Measurements from ENCODE around the gene ZNF283.
"Not testable (repeated sequence)": the region's sequence is repeated elsewhere in the genome, so short reads cannot be mapped to it uniquely, and the experiment has no call there.

Gene ZNF283

DNA sequence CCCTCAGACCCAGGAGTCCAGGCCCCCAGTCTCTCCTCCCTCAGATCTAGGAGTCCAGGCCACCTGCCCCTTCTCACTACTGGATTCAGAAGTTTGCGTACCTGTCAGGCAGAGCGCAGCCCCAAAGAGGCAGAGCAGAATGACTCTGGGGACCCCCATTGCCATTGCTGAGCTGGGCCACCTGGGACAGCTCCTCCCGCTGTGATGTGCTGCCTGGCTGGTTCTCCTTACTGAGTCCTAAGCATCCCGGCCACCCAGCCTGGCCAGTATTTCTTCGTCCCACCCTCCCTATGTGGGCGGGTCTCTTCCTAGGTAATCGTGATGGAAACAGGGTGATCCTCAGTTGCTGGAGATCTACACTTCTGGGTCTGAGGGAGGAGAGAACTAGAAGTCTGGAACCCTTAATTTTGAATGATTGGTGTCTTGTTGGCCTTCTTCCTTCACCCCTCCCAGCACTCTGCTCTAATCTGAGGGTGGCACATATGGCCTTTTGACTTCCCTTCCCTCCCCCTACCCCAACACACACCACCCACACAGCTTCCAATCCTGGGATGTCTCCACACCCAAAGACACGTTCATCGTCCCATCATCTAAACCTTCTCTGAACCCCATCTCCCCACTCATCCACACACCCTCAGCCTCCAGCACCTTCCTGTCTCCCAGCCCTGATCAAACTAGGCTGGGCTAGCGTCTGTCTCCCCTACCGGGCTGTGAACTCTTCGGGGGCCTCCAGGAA, 24.7 kb upstream of the ZNF283 start, which contains the start of gene LYPD5:
Gene LYPD5 (minus strand): TSS at position 232 of the 736 bp plus-strand sequence. CDS start 67 bp downstream, at position 165.
- no peak for DNase-seq

DNA sequence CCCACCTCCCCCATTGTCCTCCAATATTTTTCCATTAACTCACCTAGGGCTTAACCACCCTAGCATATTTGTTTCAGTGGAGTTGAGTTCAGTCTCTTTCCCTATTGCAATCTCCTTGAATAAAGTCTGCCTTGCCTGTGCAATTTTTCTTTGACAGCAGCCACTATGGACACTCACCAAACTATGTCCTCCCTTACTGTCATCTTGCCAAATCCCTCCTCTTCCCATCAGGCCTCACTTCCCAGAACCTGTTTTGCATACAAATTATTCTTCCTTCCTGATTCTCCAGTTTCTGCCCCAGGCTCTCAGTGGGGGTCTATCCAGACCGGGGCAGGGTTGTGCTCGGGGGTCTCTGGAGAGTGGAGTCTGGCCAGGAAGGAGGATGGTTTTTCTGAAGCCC, 22.7 kb upstream of the ZNF283 start:
- no peak for DNase-seq

DNA sequence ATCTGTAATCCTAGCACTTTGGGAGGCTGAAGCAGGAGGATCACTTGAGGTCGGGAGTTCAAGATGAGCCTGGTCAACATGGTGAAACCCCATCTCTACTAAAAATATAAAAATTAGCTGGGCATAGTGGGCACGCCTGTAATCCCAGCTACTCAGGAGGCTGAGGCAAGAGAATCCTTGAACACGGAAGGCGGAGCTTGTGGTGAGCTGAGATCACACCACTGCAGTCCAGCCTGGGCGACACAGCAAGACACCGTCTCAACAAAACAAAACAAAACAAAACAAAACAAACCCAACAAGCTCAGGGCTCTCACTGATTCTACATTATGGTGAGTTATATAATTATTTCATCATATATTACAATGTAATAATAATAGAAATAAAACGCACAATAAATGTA, 20.7 kb upstream of the ZNF283 start:
- DNase-seq = not testable (repeated sequence)

DNA sequence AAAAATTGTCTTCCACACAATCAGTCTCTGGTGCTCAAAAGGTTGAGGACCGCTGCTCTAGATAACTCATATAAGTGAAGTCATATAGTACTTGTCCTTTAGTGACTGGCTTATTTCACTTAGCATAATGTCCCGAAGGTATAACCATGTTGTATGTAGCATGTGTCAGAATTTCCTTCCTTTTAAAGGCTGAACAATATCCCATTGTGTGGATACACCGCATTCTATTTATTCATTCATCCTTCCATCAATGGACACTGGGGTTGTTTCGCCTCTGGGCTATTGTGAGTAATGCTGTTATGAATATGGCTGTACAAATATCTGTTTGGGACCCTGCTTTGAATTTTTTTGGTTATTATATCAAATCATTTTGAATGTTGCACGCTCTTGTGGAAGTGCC, 20.3 kb upstream of the ZNF283 start:
- no peak for DNase-seq

DNA sequence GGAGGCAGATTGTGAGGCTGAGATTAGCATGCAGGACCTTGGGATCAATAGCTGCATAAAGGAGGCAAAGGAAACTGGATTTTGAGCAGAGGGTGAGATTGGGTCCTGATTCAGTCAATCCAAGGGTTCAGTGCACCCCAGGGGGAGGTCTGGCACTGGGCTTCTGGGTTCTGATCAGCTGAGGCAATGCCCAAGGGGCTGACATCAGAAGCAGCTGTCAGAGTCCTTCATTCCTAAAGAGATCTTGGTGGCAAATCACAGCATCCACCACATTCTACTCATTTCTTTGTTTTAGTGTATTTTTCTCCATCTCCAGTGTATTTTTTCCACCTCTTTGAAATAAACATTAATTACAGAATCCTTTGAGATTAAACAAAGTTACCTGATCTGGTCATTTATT, 19.5 kb upstream of the ZNF283 start:
- DNase-seq = no peak

DNA sequence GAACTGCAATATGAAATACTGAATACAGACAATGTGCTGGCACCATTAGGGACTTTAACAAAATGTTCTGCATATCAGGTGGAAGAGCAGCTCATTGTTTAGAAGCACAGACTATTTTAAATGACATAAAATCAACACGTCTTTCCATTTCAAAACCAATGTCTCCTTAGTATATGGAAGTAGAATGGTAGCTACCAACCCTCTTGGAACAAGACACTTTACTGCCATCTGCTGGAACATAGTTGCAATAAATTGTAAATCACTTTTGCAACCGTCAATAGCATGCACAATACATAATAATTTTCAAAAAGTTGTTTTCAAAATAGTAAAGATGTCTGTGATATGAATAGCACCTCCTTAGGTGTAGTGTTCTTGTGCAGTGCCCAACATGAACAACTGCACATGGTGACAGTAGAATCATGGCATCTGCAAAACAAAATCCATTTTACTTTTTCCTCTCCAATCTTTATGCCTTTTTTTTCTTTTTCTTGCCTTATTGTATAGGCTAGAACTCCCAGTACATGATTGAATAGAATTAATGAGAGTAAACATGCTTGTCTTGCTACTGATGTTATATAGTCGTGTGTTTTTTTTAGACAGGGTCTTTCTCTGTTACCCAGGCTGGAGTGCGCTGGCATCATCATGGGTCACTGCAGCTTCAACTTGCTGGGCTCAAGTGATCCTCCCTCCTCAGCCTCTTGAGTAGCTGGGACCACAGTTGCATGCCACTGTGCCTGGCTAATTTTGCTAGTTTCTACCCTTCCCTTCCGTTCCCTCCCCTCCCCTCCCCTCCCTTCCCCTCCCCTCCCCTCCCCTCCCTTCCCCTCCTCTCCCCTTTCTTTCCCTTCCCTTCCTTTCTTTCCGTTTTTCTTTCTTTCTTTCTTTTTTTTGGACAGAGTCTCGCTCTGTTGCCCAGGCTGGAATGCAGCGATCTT, 17.1 kb upstream of the ZNF283 start:
- peak; percentile 45 for DNase-seq

DNA sequence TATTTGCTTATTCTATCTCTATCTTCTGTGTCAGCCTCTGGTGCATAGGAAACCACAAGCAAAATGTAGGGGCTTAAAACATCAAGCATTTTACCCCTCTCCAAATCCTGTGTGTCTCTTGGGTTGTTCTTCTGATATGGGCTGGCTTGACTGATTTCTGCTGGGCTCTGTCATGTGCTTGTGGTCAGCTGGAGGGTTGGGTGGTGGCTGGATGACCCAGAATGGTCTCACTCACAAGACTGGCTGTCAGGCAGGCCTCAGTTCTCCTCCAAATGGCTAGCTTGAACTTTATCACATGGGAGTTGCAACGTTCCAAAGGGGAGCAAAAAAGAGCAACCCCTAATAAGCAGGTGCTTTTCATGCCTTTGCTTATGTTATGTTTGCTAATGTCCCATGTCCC, 15.3 kb upstream of the ZNF283 start:
- no peak for DNase-seq

DNA sequence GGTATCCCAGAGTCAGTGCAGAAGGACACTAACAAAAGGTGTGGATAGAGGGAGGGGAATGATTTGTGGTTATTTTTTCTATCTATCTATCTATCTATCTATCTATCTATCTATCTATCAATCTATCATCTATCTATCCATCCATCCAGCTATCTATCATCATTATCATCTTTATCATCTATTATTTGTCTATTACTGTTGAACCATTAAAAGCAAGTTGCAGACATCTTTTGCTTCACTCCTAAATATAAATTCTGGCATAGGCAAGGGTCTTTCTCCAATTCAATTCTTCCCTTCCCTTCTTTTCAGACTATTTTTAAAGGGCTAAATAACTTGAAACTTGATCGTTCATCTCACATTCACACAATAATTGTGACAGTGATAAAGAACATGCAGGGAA, 14.9 kb upstream of the ZNF283 start:
- no peak for DNase-seq

DNA sequence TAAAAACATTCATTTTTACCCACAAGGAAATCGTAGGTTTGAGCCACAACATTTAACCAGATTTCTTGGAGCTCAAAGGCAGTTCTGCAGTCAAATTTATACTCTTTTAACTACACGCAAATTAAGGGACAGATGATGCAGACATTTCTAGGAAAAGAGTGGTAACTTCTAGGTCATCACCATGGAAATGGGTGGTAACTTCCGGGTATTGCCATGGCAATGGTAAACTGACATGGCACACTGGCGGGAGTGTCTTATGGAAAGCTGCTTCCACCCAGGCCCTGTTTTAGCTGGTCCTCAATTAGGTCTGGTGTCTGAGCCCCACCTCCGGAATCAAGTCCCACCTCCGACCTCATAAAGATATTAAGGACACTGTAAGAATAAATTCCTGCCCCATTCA, 14.4 kb upstream of the ZNF283 start:
- DNase-seq = no peak

DNA sequence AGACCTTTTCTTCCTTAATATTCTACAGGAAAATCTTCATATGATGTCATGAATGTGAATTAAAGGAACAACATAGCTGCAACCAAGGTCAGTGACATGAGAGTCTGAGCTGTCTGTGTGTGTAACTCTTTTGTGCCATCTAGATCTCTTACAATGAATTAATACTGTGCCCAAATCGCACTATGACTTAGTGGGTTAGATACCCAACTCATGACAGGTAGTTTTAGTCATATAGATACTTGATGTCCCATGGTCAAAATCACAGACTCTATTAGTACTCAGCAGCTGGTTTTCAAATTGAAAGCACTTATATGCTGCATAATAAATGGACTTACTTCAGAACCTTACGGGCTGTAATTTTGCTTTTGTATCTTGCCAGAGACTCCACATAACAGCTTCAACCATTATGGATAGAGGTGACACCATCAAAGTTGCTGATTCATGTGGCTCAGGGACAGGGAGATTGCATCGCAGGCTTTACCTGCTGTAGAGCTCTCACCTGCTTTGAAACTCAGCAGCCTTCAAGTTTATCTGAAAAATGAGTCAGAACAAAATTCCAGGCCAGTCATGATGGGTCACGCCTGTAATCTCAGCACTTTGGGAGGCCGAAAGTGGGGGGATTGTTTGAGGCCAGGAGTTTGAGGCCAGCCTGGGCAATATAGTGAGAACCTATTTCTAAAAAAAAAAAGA, 12.3 kb upstream of the ZNF283 start:
- DNase-seq = no peak

DNA sequence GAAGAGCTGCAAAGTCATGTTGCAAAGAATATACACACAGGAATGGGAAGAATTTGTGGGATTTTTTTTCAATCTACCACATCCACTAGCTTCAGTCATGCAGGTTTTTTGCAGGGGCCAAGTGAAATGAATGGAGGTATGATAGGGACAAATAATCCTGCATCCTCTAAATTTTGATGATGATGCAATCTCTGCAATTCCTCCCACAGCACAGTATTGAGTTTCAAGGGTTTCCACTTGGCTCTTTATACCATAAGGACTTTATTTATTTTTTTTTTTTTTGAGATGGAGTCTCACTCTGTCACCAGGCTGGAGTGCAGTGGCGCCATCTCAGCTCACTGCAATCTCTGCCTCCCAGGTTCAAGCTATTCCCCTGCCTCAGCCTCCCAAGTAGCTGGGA, 9.7 kb upstream of the ZNF283 start:
- DNase-seq = not testable (repeated sequence)

DNA sequence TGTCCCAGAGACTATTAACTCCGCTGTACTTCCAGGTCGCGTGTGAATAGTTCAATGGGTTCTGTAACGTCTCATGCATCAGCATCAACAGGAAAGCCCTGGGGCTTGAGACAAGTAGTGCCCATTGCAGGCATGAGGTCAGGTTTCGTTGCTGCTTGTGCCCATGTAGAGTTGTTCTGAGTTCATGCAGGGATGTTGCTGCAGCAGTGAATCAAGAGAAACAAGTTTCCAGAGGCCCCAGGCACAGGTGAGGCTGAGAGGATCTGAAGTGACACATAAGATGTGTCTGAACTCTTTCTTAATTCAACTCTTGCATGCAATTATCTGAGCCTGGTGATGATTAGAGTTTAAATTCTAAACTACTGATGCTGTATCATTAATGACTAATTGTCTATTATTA, 8.6 kb upstream of the ZNF283 start:
- DNase-seq = no peak

DNA sequence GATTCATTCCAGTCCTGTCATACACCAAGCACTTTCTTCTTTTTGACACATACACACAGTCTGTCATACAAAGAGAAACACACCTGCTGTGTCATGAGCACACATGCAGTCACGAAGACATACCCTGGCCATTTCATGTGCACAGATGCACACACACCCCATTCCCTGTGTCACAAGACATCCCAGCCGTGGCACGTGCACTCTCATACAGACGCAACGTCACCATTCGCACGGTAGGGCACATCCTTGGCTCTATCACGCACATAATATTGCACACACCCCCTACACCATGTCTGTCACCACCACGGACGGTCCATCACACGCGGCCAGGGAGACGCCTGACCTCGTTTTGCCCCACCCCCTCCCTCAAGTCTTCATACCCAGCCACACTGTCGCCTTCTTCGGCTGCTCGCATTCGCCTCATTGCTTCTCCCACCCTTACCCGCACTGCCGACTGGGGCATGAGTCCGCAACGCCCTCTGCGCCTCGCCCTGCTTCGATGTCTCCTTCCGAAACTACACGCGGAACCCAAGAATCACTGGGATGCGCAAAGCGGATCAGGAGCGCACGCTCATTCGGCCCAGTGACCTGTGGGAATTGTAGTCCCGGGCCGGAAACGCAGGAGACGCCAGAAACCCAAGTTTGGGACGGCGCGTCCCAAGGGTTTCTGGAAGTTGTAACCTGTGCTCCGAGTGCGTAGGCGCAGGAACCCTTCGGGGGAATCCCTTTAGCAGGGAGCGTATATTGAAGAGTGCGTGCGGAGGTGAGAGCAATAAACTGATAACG, 6.8 kb upstream of the ZNF283 start:
- DNase-seq = peak; percentile 47

DNA sequence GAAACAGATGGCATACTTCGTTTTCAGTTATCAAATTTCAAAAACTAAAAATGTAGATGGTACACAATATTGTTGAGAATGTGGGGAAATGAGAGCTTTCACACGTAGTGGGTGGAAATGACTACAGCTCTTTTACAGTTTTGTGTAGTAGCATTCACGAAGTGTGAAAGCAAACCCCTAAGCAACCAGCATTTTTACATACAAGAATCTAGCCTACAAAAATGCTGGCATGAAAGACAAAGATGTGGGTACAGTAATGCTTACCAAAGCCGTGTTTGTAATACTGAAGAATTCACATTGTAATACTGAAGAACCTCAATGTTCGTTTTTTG, 6.3 kb upstream of the ZNF283 start:
- no peak for DNase-seq

DNA sequence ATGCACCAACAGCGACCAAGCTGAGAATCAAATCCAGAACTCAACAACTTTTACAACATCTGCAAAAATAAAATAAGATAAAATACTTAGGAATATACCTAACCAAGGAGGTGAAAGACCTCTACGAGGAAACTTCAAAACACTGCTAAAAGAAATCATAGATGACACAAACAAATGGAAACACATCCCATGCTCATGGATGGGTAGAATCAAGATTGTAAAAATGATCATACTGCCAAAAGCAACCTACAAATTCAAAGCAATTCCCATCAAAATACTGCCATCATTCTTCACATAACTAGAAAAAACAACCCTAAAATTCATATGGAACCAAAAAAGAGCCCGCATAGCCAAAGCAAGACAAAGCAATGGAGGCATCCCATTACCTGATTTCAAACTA, 3.3 kb upstream of the ZNF283 start:
- DNase-seq = not testable (repeated sequence)

DNA sequence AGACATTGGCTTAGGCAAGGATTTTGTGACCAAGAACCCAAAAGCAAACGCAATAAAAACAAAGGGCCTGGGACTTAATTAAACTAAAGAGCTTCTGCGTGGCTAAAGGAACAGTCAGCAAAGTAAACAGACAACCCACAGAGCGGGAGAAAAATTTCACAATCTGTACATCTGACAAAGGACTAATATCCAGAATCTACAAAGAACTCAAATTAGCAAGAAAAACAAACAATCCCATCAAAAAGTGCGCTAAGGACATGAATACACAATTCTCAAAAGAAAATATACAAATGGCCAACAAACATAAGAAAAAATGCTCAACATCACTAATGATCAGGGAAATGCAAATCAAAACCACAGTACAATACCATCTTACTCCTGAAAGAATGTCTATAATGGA, 2.5 kb upstream of the ZNF283 start:
- not testable (repeated sequence) for DNase-seq

DNA sequence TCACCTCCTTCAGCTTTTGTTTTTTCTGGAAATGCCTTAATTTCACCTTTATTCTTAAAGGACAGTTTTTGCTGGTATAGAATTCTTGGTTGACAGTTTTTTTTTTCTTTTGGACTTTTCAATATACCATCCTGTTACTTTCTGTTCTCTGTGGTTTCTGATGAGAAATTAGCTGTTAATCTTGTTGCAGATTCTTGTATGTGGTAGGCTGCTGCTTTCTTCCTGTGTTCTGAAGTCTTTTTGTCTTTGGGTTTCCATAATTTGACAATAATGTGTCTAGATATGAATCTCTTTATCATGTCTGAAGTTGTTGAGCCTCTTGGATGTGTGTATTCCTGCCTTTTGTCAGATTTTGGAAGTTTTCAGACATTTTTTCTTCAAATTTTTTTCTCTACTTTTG, 12.0 kb downstream of the ZNF283 start:
- DNase-seq = no peak

DNA sequence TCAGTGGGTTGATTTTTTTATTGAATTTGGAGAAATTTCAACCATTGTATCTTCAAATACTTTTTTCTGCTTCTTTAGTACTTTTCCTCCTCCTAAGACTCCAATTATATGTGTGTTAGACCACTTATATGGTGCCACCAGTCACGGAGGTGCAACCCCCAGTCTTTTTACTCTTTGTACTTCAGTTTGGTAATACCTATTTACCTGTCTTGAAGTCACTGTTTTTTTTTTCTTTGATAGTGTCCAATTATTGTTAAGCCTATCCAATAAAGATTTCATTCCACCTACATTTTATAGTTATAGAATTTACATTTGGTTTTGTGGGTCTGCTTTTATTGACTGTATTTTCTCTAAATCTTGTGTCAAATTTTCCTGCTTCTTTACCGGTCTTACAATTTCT, 14.9 kb downstream of the ZNF283 start:
- DNase-seq = no peak

DNA sequence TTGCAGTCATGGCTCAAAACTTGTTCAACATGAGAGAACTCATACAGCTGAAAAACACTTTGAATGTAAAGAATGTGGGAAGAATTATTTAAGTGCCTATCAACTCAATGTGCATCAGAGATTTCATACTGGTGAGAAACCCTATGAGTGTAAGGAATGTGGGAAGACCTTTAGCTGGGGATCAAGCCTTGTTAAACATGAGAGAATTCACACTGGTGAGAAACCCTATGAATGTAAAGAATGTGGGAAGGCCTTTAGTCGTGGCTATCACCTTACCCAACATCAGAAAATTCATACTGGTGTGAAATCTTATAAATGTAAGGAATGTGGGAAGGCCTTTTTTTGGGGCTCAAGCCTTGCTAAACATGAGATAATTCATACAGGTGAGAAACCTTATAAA, 20.1 kb downstream of the ZNF283 start:
- no peak for DNase-seq

DNA sequence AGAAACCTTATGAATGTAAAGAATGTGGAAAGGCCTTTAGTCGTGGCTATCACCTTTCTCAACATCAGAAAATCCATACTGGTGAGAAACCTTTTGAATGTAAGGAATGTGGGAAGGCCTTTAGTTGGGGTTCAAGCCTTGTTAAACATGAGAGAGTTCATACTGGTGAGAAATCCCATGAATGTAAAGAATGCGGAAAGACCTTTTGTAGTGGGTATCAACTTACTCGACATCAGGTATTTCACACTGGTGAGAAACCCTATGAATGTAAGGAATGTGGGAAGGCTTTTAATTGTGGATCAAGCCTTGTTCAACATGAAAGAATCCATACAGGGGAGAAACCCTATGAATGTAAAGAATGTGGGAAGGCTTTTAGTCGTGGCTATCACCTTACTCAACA, 20.8 kb downstream of the ZNF283 start:
- peak; percentile 8 for DNase-seq

DNA sequence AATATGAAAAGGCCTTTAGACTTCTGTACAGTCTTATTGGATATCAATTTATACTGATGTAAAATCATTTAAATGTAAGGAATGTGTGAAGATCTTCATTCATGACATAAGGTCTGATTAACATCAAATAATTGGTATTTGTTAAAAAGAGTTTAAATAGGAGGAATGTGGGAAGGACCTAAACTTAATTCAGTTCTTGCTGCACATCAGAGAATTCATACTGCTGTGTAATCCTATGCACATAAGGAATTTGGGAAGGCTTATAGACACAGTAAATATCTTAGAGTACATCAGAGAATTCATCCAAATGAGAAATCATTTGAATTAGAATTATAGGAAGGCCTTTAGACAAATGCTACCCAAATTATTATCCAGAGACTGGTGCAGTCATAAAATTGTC, 21.7 kb downstream of the ZNF283 start:
- no peak for DNase-seq

DNA sequence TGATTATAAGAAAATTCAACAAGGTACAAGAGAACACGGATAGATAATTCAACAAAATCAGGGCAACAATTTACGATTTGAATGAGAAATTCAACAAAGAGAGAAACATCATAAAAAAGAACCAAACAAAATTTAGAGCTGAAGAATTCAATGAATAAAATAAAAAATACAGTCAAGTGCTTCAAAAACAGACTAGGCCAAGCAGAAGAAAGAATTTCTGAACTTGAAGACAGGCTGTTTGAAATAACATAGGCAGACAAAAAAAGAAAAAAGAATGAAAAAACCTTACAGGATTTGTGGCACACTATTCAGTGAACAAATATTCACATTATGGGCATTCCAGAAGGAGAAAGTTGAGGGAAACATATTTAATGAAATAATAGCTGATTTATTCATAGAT, 31.1 kb downstream of the ZNF283 start:
- no peak for DNase-seq

DNA sequence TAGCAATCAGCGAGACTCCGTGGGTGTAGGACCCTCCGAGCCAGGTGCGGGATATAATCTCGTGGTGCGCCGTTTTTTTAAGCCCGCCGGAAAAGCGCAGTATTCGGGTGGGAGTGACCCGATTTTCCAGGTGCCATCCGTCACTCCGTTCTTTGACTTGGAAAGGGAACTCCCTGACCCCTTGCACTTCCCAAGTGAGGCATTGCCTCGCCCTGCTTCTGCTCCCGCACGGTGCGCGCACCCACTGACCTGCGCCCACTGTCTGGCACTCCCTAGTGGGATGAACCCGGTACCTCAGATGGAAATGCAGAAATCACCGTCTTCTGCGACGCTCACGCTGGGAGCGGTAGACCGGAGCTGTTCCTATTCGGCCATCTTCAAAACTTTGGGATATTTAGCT, 39.8 kb downstream of the ZNF283 start:
- not testable (repeated sequence) for DNase-seq
